ENCODE data around the gene THAP10. TPM values are rescaled to one million over a fixed set of nuclear protein-coding genes. Genes with fewer than 3 reads are reported as not detected.

The THAP10 gene
- total RNA-seq, 1 donor from 2014 or later, result 1.5 TPM

DNA sequence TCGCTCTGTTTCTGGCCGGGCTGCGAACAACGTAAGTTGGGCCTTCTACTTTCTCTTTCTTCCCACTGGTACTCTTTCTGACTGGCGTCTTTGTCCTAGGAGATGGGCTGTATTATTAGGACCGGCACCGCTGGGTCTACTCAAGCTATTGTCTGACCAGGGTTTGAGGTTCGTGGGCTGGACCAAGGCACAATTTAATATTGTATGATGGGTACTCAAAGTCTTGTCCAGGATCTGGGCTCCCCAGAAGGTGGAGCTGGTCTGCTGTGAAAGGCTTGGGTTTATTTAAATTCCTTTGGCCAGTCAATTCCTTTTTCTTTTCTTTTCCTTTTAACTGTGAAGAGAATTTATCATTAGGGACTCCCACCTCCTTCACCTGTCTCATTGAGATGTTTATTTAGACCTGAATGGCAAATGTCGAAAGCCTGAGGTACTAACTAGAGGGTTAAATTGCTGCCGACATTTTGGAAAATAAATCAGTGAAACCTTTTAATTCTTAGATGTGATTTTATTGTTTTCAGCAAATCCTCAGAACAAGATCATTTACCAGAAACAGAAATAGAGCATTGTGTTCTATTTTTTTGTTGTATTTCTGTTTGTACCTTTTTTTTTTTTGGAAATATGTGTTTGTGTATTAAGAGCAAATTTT is 803 bp upstream of the THAP10 start:
- ATAC-seq (peak; percentile 34), DNase-seq (no peak)
- peak overlapping the region; percentile 67 for H3K4me3 ChIP-seq
- peaks cover 5% of the 10 kb centered on the region for H3K4me1 ChIP-seq
- H3K36me3 ChIP-seq, result peaks cover 7% of the 10 kb centered on the region
- intact Hi-C loops (cut with DNase I), result no loop called here
- peak; percentile 46 for TF ChIP-seq CTCF (IDR thresholded peaks at IDR 0.05)
- H3K27me3 ChIP-seq, result no peaks in the 10 kb centered on the region
- no peaks in the 10 kb centered on the region for H3K9me3 ChIP-seq
- H3K27ac ChIP-seq, result peak overlapping the region; percentile 72

- H3K36me3 ChIP-seq, result no peaks in the 10 kb centered on the region
- intact Hi-C loops (cut with DNase I), result no loop called here
- no peak overlapping the region for H3K4me3 ChIP-seq
- no peak overlapping the region for H3K27ac ChIP-seq
- H3K9me3 ChIP-seq, result no peaks in the 10 kb centered on the region
- no peak for TF ChIP-seq CTCF (IDR thresholded peaks at IDR 0.05)
- no peaks in the 10 kb centered on the region for H3K27me3 ChIP-seq
- no peaks in the 10 kb centered on the region for H3K4me1 ChIP-seq
- peak; percentile 62 for ATAC-seq
- DNase-seq, result no peak
Measured at GRCh38 chr15:70882361-70882760, 9.9 kb downstream of the THAP10 start.

DNA sequence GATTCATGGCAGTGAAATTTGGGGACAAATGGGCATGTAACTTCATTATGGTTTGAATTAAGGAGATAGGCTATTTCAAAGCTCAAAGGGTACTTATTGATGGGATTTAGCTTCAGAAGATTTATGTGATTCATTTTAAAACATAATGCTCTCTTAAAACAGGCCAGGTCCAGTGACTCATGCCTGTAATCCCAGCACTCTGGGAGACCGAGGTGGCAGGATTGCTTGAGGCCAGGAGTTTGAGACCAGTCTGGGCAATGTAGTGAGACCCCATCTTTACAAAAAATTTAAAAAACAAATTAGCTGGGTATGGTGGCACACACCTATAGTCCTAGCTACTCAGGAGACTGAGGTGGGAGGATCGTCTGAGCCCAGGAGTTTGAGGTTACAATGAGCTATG is 11.5 kb downstream of the THAP10 start:
- intact Hi-C loops (cut with DNase I), result no loop called here
- no peaks in the 10 kb centered on the region for H3K27me3 ChIP-seq
- no peak for TF ChIP-seq CTCF (IDR thresholded peaks at IDR 0.05)
- no peaks in the 10 kb centered on the region for H3K36me3 ChIP-seq
- H3K9me3 ChIP-seq, result no peaks in the 10 kb centered on the region
- ATAC-seq, result no peak
- no peak overlapping the region for H3K4me3 ChIP-seq
- no peak overlapping the region for H3K27ac ChIP-seq
- no peak for DNase-seq
- no peaks in the 10 kb centered on the region for H3K4me1 ChIP-seq

GRCh38 chr15:70879401-70879800 is 12.8 kb downstream of the THAP10 start:
- Histone ChIP-seq H3K27me3 (no peaks in the 10 kb centered on the region), H3K36me3 (no peaks in the 10 kb centered on the region), H3K9me3 (no peaks in the 10 kb centered on the region), H3K4me3 (no peak overlapping the region), H3K27ac (no peak overlapping the region), H3K4me1 (no peaks in the 10 kb centered on the region)
- DNase-seq (no peak), ATAC-seq (no peak)
- no peak for TF ChIP-seq CTCF (IDR thresholded peaks at IDR 0.05)
- intact Hi-C loops (cut with DNase I), result no loop called here

GRCh38 chr15:70876683-70877082 is 15.6 kb downstream of the THAP10 start:
- ATAC-seq (no peak), DNase-seq (no peak)
- no peak overlapping the region for H3K27ac ChIP-seq
- H3K36me3 ChIP-seq, result no peaks in the 10 kb centered on the region
- no peaks in the 10 kb centered on the region for H3K4me1 ChIP-seq
- no peak for TF ChIP-seq CTCF (IDR thresholded peaks at IDR 0.05)
- intact Hi-C loops (cut with DNase I), result no loop called here
- no peaks in the 10 kb centered on the region for H3K9me3 ChIP-seq
- no peak overlapping the region for H3K4me3 ChIP-seq
- no peaks in the 10 kb centered on the region for H3K27me3 ChIP-seq

- TF ChIP-seq CTCF (IDR thresholded peaks at IDR 0.05), result no peak
- Histone ChIP-seq H3K36me3 (no peaks in the 10 kb centered on the region), H3K4me3 (no peak overlapping the region), H3K27ac (no peak overlapping the region), H3K4me1 (no peaks in the 10 kb centered on the region), H3K9me3 (no peaks in the 10 kb centered on the region), H3K27me3 (no peaks in the 10 kb centered on the region)
- intact Hi-C loops (cut with DNase I), result no loop called here
- ATAC-seq, result no peak
- DNase-seq, result no peak
Measured at GRCh38 chr15:70876011-70876410, 16.2 kb downstream of the THAP10 start.

All from upper lobe of right lung (tissue), 1 donor.